Measurements from ENCODE around the gene CNPY1. TPM values are rescaled to one million over a fixed set of nuclear protein-coding genes. Genes with fewer than 3 reads are reported as not detected.

Gene CNPY1
- total RNA-seq, 1 donor from 2014 or later: not detected

- H3K9me3 Mint-ChIP-seq: peaks cover 5% of the 10 kb centered on the region
- no peak for ATAC-seq (ENCODE audit: low read depth)
- CTCF ChIA-PET: interaction anchor here (1.2 kb wide), 1 partner anchor 20 kb away, joined by 3 read pairs; no protein-coding TSS in a partner anchor
- no peaks in the 10 kb centered on the region for H3K36me3 Mint-ChIP-seq (ENCODE audit: low read depth)
- no peak overlapping the region for H3K27ac Mint-ChIP-seq
- H3K27me3 Mint-ChIP-seq: peaks cover 61% of the 10 kb centered on the region
- H3K4me3 Mint-ChIP-seq: no peak overlapping the region
- POLR2A ChIA-PET: no interaction called here
- intact Hi-C loops (cut with micrococcal nuclease): loop anchor here (5.0 kb wide), 1 partner anchor 294 kb away; no protein-coding TSS in a partner anchor
- DNase-seq: no peak
- TF ChIP-seq CTCF (IDR thresholded peaks at IDR 0.05): no peak
- H3K4me1 Mint-ChIP-seq: peaks cover 11% of the 10 kb centered on the region
These were observed 32.6 kb downstream of the CNPY1 start for GRCh38 chr7:155513543-155514285.

GRCh38 chr7:155512246-155512887 is 34.0 kb downstream of the CNPY1 start:
- TF ChIP-seq CTCF (IDR thresholded peaks at IDR 0.05): no peak
- no peak for DNase-seq
- Mint-ChIP-seq H3K36me3 (ENCODE audit: low read depth) (no peaks in the 10 kb centered on the region), H3K4me1 (peaks cover 11% of the 10 kb centered on the region), H3K4me3 (no peak overlapping the region), H3K27me3 (peaks cover 62% of the 10 kb centered on the region), H3K27ac (no peak overlapping the region), H3K9me3 (peaks cover 5% of the 10 kb centered on the region)
- CTCF ChIA-PET: no interaction called here
- POLR2A ChIA-PET: no interaction called here
- intact Hi-C loops (cut with micrococcal nuclease): loop anchor here (5.0 kb wide), 1 partner anchor 295 kb away; no protein-coding TSS in a partner anchor
- no peak for ATAC-seq (ENCODE audit: low read depth)

- Mint-ChIP-seq H3K27me3 (peaks cover 65% of the 10 kb centered on the region), H3K4me3 (no peak overlapping the region), H3K27ac (no peak overlapping the region), H3K4me1 (peaks cover 13% of the 10 kb centered on the region), H3K36me3 (ENCODE audit: low read depth) (no peaks in the 10 kb centered on the region), H3K9me3 (peaks cover 8% of the 10 kb centered on the region)
- no peak for TF ChIP-seq CTCF (IDR thresholded peaks at IDR 0.05)
- no peak for DNase-seq
- intact Hi-C loops (cut with micrococcal nuclease): loop anchor here (2.0 to 5.0 kb wide), 3 partner anchors 57 to 296 kb away; no protein-coding TSS in a partner anchor
- ATAC-seq (ENCODE audit: low read depth): no peak
- ChIA-PET CTCF (no interaction called here), POLR2A (no interaction called here)
These were observed 34.7 kb downstream of the CNPY1 start for GRCh38 chr7:155511702-155511996.

- CTCF ChIA-PET: no interaction called here
- POLR2A ChIA-PET: no interaction called here
- Mint-ChIP-seq H3K36me3 (ENCODE audit: low read depth) (no peaks in the 10 kb centered on the region), H3K4me1 (peaks cover 13% of the 10 kb centered on the region), H3K27ac (no peak overlapping the region), H3K27me3 (peaks cover 67% of the 10 kb centered on the region), H3K9me3 (peaks cover 8% of the 10 kb centered on the region), H3K4me3 (no peak overlapping the region)
- TF ChIP-seq CTCF (IDR thresholded peaks at IDR 0.05): no peak
- intact Hi-C loops (cut with micrococcal nuclease): loop anchor here (2.0 to 5.0 kb wide), 3 partner anchors 56 to 296 kb away; no protein-coding TSS in a partner anchor
- ATAC-seq (ENCODE audit: low read depth) (no peak), DNase-seq (no peak)
These were observed 35.2 kb downstream of the CNPY1 start for GRCh38 chr7:155510975-155511701.
